ENCODE measurements around the gene PLAC1. TPM values are rescaled to one million over a fixed set of nuclear protein-coding genes. Genes with fewer than 3 reads are reported as not detected.

Gene PLAC1
- total RNA-seq, 1 experiment from 2014 or later = not detected

DNA sequence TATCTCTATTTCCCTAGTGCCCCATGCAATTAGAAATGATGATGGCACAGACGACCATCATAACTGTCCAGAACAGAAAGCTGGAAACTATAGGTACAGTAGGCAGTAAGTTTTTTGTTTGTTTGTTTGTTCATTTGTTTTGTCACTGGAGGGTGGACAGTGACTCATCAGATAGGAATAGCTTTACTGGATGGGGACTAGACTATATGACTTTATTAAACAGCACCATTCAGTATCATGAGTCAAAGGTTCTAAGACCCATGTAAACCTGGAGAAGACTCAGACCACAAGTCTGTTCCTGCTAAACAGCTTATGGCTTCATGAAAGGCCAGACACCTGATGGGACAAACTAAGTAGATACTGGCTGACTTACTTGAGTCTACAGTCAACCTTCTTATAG is 38.4 kb downstream of the PLAC1 start:
- Histone ChIP-seq H3K9me3 (no peaks in the 10 kb centered on the region), H3K27me3 (no peaks in the 10 kb centered on the region), H3K36me3 (no peaks in the 10 kb centered on the region), H3K4me3 (no peak overlapping the region)
- DNase-seq = no peak

DNA sequence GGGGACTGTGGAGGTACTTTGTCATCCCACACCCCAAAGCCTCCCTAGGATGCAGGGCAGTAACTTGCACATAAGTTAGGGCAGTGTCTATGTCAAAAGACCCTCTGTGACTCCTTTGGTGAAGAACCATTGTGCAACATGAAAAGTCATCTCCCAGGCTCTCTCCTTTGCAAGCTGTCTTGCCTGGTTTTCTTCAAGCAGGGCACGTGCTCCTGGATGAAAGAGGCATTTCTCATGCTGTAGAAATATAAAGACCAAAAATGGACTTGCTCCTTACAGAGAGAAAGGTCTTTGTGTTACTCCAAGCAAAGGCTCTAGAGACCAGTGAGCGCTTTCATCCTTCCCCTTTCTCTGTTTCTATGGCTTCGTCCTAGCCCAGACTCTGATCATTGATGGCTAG is 44.9 kb downstream of the PLAC1 start:
- Histone ChIP-seq H3K4me3 (no peak overlapping the region), H3K27me3 (no peaks in the 10 kb centered on the region), H3K36me3 (no peaks in the 10 kb centered on the region), H3K9me3 (no peaks in the 10 kb centered on the region)
- no peak for DNase-seq

DNA sequence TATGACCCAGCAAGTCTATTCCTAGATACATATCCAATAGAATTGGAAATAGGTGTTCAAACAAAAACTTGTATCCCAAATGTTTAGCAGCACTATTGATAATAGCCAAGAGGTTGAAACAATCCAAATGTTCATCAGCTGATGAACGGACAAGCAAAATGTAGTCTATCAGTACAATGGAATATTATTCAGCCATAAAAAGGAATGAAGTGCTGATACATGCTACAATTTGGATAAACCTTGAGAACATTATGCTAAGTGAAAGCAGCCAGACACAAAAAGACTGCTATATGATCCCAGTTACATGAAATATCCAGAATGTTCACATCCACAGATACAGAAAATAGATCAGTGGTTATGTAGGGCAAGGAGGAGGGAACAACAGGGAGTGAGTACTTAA is 50.1 kb downstream of the PLAC1 start:
- no peak for DNase-seq
- no peaks in the 10 kb centered on the region for H3K27me3 ChIP-seq
- H3K4me3 ChIP-seq = no peak overlapping the region
- no peaks in the 10 kb centered on the region for H3K36me3 ChIP-seq
- no peaks in the 10 kb centered on the region for H3K9me3 ChIP-seq

DNA sequence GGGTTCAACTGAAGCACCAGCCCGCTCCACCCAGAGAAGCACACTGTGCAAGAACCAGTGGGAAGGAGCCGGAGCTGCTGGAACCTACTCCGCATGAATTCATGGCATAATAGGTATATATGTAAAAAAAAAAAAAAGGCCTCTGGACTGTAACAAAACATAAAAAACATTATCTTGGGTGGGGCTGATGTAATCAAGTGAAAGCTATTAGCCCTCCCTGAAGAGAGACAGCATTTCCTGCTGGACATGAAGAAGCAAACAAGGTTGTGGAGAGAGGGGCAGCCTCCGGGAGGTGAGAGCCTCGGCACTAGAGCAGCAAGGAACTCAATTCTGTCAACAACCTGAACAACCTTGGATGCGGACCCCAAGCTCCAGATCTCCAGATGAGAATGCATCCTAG is 50.7 kb downstream of the PLAC1 start:
- Histone ChIP-seq H3K9me3 (no peaks in the 10 kb centered on the region), H3K27me3 (no peaks in the 10 kb centered on the region), H3K4me3 (no peak overlapping the region), H3K36me3 (no peaks in the 10 kb centered on the region)
- no peak for DNase-seq

DNA sequence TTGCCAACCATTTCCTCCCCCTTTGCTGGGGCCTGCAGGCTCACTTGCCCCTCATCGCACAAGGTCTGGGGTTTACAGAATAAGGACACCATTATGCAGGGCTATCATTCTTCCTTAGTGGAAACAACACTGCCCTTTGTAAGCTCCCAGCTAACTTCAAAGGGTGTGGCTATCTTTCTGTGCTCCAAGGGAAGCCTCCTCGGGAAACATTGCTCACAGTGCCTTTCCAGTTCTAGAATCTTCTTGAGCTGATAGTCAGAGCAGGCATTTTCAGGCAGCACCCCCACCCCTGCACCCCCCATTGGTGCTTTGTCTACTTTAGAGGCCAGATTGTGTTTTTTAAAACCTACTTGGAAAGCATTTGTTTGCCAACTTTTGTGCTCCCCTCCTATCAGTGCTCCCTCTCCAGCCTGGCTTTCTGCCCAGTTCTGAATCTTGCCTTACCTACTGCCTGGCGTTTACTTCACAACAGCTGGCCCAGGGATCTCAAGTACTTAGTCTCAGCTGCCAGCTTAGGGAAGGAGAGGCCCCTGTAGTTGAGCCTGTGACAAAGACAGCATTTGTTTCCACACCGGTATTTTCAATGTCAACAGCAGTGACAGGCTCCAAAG is 53.5 kb downstream of the PLAC1 start:
- DNase-seq = peak; percentile 65
- Histone ChIP-seq H3K36me3 (no peaks in the 10 kb centered on the region), H3K27me3 (no peaks in the 10 kb centered on the region), H3K9me3 (no peaks in the 10 kb centered on the region), H3K4me3 (no peak overlapping the region)

DNA sequence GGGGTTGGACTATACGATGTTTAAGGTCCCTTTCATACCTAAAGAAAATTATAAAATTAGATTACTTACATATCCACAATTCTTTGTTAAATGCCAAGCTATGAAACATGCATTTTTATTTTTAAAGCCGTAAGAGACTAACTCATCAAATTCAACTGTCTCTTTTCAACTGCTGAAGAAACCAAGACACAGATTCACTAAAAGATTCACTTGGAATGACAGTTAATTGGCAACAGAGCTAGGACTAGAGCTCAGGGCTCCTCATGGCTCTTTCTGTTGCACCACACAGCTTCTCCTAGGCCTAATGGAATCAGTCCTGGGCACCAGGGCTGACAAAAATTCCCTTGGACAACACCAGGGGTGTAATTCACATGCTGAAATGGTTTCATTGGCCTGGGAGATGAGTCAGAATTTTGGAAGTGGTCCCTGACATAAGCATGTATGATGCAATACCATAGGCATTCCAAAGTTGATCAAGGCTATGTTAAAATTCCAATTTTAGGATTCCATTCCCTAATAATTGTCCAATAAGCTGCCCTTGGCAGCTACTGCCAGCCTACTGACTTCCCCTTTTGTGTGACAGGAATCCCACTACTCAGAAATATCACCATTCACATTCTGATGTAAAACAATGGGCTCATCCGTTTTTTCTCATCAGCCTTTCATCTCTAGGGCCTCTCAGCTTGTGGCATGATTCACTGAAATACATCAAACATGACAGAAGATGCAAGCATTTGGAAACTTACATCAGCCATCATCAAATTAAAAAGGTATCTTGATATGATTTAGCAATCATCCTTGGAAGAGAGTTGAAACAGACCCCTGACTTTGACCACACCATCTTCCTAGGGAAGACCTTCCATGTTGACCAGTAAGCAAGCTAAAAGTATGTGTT is 54.2 kb downstream of the PLAC1 start:
- DNase-seq = peak; percentile 79
- Histone ChIP-seq H3K36me3 (no peaks in the 10 kb centered on the region), H3K4me3 (no peak overlapping the region), H3K9me3 (no peaks in the 10 kb centered on the region), H3K27me3 (no peaks in the 10 kb centered on the region)

DNA sequence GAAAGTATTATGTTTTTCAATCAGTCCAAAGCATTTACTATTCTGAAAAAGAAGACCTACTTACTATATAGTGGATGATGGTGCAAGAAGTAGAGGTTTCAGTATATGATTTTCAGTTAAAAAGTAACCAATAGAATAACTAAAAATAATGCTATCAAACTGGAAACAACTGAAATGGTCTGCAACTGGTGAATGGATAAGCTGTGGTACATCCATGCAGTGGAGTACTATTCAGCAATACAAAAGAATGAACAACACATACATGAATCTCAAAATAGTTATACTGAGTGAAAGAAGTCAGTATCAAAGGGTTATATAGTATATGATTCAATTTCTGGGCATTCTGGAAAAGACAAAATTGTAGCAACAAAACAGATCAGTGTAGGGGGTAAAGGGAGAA is 55.9 kb downstream of the PLAC1 start:
- Histone ChIP-seq H3K9me3 (no peaks in the 10 kb centered on the region), H3K4me3 (no peak overlapping the region), H3K36me3 (no peaks in the 10 kb centered on the region), H3K27me3 (no peaks in the 10 kb centered on the region)
- DNase-seq = no peak

DNA sequence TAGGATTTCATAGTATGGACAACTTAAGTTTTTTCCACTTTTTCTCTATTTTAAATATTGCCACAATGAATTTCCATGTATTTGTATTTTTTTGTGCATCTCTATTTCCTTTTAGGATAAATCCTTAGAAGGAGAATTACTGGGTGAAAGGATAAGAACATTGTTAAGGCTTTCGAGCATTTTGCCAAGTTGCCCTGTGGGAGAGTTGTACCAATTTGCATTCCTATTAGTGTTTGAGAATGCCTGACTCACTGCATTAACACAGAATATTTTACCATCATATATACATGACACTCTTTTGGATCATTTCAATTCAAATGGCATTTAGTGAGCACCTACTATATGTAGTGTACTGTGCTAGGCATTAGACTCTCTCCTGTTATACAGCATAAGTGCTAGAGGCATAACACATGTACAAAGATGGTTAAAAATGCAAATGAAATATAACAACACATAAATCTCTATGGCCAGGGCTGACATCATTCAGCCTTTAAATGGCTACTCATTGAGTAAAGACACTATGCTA is 57.0 kb downstream of the PLAC1 start:
- peak; percentile 14 for DNase-seq
- Histone ChIP-seq H3K9me3 (no peaks in the 10 kb centered on the region), H3K36me3 (no peaks in the 10 kb centered on the region), H3K27me3 (no peaks in the 10 kb centered on the region), H3K4me3 (no peak overlapping the region)

DNA sequence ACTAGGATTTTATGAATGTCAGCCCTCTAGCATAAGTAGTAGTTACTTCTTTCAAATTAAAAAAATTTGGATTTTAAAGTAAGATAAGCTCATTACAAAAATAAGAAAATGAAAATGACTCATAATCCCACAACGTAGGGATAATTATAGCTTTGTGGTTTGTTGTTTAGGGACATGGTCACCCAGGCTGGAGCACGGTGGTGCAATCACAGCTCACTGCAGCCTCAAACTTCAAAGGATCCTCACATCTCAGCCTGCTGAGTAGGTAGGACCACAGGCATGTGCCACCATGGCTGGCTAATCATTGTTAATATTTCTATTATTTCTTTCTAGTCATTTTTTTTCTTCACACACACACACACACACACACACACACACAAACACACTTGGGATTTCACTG is 57.6 kb downstream of the PLAC1 start:
- Histone ChIP-seq H3K36me3 (no peaks in the 10 kb centered on the region), H3K9me3 (no peaks in the 10 kb centered on the region), H3K27me3 (no peaks in the 10 kb centered on the region), H3K4me3 (no peak overlapping the region)
- peak; percentile 11 for DNase-seq

DNA sequence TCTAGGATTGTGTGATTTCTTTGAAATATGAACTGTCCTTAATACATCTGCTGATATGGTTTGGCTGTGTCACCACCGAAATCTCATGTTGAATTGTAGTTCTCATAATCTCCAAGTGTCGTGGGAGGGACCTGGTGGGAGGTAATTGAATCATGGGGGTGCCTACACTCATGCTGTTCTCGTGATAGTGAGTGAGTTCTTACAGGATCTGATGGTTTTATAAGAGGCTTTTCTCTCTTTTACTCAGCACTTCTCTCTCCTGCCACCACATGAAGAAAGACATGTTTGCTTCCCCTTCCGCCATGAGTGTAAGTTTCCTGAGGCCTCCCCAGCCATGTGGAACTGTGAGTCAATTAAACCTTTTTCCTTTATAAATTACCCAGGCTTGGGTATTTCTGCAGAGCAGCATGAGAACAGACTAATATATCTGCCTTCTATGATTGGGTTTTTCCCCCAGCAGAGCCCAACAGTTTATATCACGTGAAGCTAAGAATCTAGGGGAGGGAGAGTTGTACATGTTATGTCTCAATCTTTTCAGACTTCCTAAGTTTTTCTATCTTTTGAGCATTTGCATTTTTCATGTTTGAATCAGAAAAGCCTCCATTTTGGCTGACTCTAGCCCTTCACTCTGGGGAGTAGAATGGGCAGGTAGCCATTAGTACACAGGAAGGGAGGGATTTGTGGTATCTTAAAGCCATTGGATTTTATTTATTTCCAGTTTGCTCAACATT is 58.9 kb downstream of the PLAC1 start:
- Histone ChIP-seq H3K27me3 (no peaks in the 10 kb centered on the region), H3K9me3 (no peaks in the 10 kb centered on the region), H3K36me3 (no peaks in the 10 kb centered on the region), H3K4me3 (no peak overlapping the region)
- peak; percentile 13 for DNase-seq

DNA sequence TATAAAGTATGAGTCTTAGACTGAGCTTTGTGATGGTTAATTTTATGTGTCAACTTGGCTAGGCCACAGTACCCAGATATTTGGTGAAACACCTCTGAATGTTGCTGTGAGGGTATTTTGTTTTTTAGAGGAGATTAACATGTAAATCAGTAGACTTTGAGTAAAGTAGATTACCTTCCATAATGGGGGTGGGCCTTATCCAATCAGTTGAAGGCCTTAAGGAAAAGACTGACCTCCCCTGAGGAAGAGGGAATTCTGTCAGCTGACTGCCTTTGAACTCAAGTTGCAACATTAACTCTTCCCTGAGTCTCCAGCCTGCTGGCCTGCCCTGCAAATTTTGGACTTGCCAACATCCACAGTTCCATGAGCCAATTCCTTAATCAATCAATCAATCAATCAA is 66.0 kb downstream of the PLAC1 start:
- Histone ChIP-seq H3K36me3 (no peaks in the 10 kb centered on the region), H3K27me3 (no peaks in the 10 kb centered on the region), H3K4me3 (no peak overlapping the region), H3K9me3 (no peaks in the 10 kb centered on the region)
- DNase-seq = no peak

DNA sequence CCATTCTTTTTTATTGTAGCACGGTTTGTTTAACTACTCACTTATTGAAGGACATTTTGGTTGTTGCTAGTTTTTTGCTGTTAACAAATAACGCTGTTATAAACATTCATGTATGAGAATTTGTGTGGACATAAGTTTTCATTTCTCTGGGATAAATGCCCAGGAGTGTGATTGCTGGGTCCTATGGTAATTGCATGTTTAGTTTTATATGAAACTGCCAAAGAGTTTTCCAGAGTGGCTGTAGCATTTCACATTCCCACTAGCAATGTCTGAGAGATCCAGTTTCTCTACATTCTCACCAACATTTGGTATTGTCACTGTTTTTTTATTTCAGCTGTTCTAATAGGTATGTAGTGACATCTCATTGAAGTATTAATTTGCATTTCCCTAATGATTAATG is 66.8 kb downstream of the PLAC1 start:
- DNase-seq = no peak
- Histone ChIP-seq H3K4me3 (no peak overlapping the region), H3K27me3 (no peaks in the 10 kb centered on the region), H3K9me3 (no peaks in the 10 kb centered on the region), H3K36me3 (no peaks in the 10 kb centered on the region)

DNA sequence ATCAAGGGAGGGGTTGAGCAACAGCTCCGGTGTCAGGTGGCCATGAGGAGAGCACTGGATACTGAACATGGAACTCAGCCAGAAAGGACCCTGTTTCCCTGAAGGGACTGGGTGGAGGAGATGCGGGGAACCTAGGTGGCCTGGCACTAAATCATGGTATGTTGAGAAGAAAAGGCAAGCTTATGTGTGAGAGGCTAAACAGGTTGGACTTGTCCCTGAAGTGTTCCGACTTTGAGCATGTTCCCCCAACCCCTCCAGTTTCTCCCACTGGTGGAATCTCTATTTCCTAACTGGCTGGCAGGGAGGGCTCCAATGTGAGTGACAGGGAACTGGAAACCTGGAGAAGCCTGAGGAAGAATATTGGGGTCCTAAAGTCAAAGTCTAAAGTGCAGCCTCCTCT is 69.5 kb downstream of the PLAC1 start:
- no peaks in the 10 kb centered on the region for H3K36me3 ChIP-seq

DNA sequence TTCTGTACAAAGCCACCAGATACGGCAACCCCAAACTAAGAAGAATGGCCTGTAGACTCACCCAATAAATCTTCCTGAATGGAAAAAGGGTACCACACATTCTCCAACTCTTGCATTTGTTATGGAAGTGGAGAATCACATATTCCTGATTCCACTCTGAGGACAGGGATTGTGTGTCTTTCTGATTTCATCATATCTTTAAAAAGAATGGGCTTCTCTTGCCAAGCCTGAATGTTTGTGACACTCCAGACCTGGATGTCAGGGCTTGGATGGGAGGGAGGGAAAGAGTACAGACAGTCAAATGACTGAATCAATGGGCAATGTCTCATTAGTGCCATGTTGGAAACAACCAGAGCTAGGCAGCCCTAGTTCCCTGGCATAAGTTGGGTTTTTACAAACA is 77.4 kb downstream of the PLAC1 start:
- Histone ChIP-seq H3K27me3 (no peaks in the 10 kb centered on the region), H3K36me3 (no peaks in the 10 kb centered on the region), H3K4me3 (no peak overlapping the region), H3K9me3 (no peaks in the 10 kb centered on the region)
- DNase-seq = no peak

More for the DNA sequence above, 69.5 kb downstream of the PLAC1 start:
- H3K4me3 ChIP-seq = no peak overlapping the region
- H3K27me3 ChIP-seq = no peaks in the 10 kb centered on the region
- no peaks in the 10 kb centered on the region for H3K9me3 ChIP-seq
- no peak for DNase-seq

DNA sequence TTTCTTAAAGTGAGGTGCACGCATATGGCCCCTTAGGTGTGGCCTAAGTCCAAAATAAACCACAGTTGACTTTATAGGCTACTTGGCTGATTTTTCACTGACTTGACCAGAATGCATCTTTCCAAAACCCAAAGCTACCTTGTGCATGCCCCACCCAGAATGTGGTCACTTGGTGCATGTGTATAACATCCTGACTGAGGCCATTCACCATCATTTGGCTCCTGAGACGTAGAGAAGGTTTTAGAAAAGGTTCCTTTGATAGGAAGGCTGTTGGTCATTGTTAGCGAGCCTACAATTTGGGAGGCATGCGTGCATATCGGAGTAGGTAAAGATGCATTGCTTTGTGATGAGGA is 84.6 kb downstream of the PLAC1 start:
- H3K9me3 ChIP-seq = no peaks in the 10 kb centered on the region
- H3K27me3 ChIP-seq = no peaks in the 10 kb centered on the region
- H3K36me3 ChIP-seq = no peaks in the 10 kb centered on the region
- H3K4me3 ChIP-seq = no peak overlapping the region
- DNase-seq = no peak

DNA sequence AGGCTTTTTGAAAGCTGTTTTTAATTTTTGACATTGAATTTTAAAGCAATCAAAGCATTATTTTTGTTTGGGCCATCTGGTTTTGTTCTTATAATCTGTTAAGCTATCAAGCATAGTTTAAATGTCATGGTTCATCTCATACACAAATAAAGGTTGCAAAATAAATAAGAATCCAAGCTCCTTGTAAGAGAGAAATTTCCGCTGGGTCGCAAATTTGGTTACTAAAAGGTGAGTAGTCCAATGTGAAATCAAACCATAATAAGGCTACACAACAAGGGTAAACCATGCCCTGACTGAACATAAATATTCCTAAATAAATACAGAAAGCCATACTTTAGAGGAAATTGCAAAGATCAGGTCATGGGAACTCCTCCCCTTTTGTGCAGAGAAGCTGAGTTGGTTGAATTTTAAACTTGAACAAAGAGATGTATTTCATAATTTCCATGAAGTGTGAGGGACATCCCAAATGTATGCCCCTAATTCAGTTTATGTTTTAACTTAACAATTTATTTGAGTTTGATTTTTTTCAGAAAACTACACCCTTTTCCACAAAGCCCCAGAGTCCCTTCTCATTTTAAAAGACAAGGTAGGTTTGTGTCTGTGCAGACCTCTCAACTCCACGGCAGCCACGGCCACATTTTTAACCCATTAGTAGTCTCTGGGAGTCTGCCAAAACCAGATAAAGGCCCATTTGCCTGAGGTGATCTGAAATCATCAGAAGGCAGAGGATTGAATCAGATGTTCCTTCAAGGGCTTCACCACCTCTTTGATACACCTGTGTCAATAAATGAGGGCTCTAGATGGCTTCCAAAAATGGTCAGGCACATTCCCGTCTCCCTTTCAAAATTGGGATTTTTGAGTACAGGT is 85.2 kb downstream of the PLAC1 start:
- no peak for DNase-seq
- Histone ChIP-seq H3K4me3 (no peak overlapping the region), H3K36me3 (no peaks in the 10 kb centered on the region), H3K9me3 (no peaks in the 10 kb centered on the region), H3K27me3 (no peaks in the 10 kb centered on the region)

Data from MG63 (cell line).